ENCODE data around the gene NSD2.

The NSD2 gene

DNA sequence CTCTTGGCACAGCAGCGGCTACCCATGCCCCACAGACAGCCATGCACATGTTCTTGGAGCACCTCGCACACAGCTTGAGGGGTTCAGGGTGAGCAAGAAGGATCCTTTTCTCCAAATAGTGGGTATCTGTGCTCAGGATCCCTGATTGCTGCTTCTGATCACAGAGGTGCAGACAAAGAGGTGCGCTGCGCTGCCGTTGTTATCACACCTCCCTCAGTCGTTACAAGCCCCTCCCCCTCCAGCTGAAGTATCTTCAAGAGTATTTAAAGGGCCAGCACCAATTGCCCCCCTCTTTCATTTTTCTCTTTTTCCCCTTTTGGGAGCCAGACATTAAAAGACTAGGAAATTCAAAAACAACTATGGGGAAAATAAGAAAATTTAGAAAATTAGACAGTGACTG, 93.2 kb downstream of the NSD2 start:
- H3K27me3 ChIP-seq (ENCODE audit: control insufficient read depth, insufficient read depth, low read length), result no peaks in the 10 kb centered on the region
- H3K36me3 ChIP-seq (ENCODE audit: control insufficient read depth, insufficient read depth, low read length), result peaks cover 19% of the 10 kb centered on the region
- no peak overlapping the region for H3K27ac ChIP-seq (ENCODE audit: low read depth, low read length)
- H3K4me1 ChIP-seq (ENCODE audit: control insufficient read depth, insufficient read depth, low read length), result no peaks in the 10 kb centered on the region
- H3K4me3 ChIP-seq (ENCODE audit: low read length), result no peak overlapping the region
- H3K9ac ChIP-seq (ENCODE audit: low read length), result no peak overlapping the region

DNA sequence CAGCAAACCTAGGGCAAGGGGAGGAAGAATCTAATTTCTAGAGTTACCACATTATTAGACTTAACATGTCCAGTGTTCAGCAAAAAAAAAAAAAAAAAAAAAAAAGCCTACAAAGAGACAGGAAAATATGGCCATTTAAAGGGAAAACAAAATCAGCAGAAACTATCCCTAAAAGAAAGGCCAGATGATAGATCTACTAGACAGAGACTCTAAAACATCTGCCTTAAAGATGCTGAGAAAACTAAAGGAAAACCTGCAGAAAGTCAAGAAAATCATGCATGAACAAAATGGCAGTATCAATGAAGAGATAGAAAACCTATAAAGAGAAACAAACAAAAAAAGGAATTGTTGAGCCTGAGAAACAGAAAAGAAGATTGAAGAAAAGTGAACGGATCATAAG, 93.8 kb downstream of the NSD2 start:
- Histone ChIP-seq H3K4me1 (ENCODE audit: control insufficient read depth, insufficient read depth, low read length) (no peaks in the 10 kb centered on the region), H3K36me3 (ENCODE audit: control insufficient read depth, insufficient read depth, low read length) (peaks cover 19% of the 10 kb centered on the region), H3K9ac (ENCODE audit: low read length) (no peak overlapping the region), H3K4me3 (ENCODE audit: low read length) (no peak overlapping the region), H3K27ac (ENCODE audit: low read depth, low read length) (no peak overlapping the region), H3K27me3 (ENCODE audit: control insufficient read depth, insufficient read depth, low read length) (no peaks in the 10 kb centered on the region)

DNA sequence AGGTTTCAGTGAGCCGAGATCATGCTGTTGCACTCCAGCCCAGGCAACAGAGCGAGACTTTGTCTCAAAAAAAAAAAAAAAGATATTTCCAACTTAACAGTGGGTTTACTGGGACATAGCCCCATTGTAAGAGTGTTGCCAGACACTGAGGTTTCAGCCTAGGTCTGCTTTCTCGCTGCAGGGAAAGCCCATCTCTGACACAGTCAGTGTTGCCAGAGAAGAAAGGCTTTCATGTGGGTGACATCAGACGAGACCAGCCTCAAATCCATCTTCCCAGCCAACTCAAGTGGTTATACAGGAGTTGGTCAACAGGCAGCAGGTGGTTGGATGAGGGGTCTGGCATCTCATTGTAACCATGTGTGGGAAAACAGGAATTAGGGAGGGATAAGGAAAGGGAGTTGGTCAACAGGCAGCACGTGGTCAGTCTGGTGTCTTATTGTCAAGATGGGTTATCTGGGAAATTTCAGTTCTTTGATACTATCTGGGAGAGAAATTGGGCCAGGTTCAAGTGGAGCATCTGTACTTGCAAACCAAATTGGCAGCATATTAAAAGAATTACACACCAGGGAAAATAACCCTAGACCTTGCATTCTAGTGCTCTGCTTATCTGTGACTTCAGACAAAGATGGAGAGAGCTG, 96.4 kb downstream of the NSD2 start:
- Histone ChIP-seq H3K4me1 (ENCODE audit: control insufficient read depth, insufficient read depth, low read length) (no peaks in the 10 kb centered on the region), H3K27me3 (ENCODE audit: control insufficient read depth, insufficient read depth, low read length) (no peaks in the 10 kb centered on the region), H3K4me3 (ENCODE audit: low read length) (no peak overlapping the region), H3K9ac (ENCODE audit: low read length) (no peak overlapping the region), H3K27ac (ENCODE audit: low read depth, low read length) (no peak overlapping the region), H3K36me3 (ENCODE audit: control insufficient read depth, insufficient read depth, low read length) (peaks cover 14% of the 10 kb centered on the region)

DNA sequence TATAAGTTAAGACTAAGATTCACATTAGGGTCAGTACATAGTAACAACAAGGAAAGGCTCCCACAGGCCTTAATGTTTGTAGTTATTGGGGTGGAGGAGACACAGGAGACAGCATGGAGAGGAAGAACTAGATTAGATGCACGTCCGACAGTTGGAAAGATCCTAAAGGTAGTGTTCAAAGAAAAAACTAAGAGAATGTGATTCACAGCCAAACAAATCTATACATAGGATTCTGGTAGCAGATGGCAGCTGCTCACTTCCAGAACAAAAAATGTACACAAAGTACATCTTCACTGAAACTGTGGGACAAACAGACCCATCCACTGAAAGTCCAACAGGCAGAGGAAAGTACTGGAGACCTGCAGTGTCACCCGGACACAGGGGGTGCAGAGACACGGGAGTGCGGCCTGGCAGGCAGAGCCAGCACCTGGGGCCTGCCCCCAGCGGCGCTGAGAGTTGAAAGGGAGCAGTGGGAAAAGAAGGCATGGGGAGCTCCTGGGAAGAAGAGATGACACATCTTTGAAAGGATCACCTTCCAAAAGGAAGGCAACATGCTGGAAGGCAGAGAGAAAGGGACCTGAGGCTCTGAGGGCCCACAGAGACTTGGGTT, 97.6 kb downstream of the NSD2 start:
- H3K36me3 ChIP-seq (ENCODE audit: control insufficient read depth, insufficient read depth, low read length), result peaks cover 7% of the 10 kb centered on the region

DNA sequence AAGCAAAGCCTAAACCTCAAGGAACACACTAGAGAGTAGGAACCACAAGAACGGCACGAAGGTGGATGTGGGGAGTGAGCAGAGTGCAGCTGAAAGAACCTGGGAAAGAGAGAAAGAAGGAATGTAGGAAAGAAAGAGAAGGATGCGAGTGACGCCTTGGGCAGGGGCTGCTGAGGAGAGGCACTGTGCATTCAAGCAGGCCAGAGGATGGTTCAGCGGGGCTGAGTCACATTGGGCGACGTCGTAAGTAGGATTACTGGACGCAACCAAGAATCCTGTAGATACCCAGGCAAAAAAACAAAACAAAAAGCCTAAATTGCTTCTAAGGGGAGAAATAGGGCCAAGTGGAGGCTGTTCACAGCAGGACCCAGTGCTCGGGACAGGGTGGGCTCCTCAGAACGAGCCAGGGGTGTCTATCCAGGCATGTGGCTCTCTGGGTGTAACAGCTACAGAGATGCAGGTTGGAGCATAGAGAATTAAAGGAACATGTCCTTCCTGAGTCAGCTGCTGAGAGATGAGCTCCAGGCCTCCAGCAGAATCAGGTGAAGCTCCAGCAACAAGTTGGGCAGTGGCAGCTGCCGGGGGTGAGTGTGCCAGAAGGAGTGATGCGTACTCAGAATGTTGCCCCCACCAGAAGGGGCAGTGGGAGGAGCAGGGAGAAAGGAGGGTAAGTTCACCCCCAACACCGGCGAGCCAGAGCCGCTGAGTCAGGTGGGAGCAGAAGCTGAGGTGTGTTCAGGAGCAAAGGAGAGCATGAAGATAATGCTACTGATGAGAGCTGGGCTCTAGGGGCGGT, 98.9 kb downstream of the NSD2 start:
- Histone ChIP-seq H3K36me3 (ENCODE audit: control insufficient read depth, insufficient read depth, low read length) (peaks cover 7% of the 10 kb centered on the region), H3K9ac (ENCODE audit: low read length) (no peak overlapping the region), H3K4me3 (ENCODE audit: low read length) (no peak overlapping the region), H3K27ac (ENCODE audit: low read depth, low read length) (no peak overlapping the region), H3K4me1 (ENCODE audit: control insufficient read depth, insufficient read depth, low read length) (no peaks in the 10 kb centered on the region), H3K27me3 (ENCODE audit: control insufficient read depth, insufficient read depth, low read length) (no peaks in the 10 kb centered on the region)

More for the DNA sequence above, 97.6 kb downstream of the NSD2 start:
- no peaks in the 10 kb centered on the region for H3K27me3 ChIP-seq (ENCODE audit: control insufficient read depth, insufficient read depth, low read length)
- no peaks in the 10 kb centered on the region for H3K4me1 ChIP-seq (ENCODE audit: control insufficient read depth, insufficient read depth, low read length)
- H3K4me3 ChIP-seq (ENCODE audit: low read length), result no peak overlapping the region
- no peak overlapping the region for H3K9ac ChIP-seq (ENCODE audit: low read length)
- H3K27ac ChIP-seq (ENCODE audit: low read depth, low read length), result no peak overlapping the region

DNA sequence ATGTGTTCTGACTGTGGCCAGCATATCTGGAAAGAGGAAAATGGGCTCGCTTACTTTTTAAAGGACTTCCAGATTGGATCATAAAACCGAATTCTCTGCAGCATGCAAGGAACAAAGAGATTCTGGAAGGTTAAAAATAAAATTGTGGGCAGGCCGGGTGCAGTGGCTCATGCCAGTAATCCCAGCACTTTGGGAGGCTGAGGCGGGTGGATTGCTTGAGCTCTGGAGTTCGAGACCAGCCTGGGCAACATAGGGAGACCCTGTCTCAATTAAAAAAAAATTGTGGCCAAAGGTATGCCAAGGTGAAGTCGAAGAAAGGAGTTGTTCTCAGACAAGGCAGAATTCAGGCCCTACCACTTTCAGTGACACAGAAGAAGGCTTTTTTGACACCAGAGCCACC, 99.7 kb downstream of the NSD2 start:
- H3K36me3 ChIP-seq (ENCODE audit: control insufficient read depth, insufficient read depth, low read length), result peaks cover 14% of the 10 kb centered on the region
- no peaks in the 10 kb centered on the region for H3K4me1 ChIP-seq (ENCODE audit: control insufficient read depth, insufficient read depth, low read length)
- H3K27ac ChIP-seq (ENCODE audit: low read depth, low read length), result no peak overlapping the region
- H3K9ac ChIP-seq (ENCODE audit: low read length), result no peak overlapping the region
- H3K27me3 ChIP-seq (ENCODE audit: control insufficient read depth, insufficient read depth, low read length), result no peaks in the 10 kb centered on the region
- no peak overlapping the region for H3K4me3 ChIP-seq (ENCODE audit: low read length)

DNA sequence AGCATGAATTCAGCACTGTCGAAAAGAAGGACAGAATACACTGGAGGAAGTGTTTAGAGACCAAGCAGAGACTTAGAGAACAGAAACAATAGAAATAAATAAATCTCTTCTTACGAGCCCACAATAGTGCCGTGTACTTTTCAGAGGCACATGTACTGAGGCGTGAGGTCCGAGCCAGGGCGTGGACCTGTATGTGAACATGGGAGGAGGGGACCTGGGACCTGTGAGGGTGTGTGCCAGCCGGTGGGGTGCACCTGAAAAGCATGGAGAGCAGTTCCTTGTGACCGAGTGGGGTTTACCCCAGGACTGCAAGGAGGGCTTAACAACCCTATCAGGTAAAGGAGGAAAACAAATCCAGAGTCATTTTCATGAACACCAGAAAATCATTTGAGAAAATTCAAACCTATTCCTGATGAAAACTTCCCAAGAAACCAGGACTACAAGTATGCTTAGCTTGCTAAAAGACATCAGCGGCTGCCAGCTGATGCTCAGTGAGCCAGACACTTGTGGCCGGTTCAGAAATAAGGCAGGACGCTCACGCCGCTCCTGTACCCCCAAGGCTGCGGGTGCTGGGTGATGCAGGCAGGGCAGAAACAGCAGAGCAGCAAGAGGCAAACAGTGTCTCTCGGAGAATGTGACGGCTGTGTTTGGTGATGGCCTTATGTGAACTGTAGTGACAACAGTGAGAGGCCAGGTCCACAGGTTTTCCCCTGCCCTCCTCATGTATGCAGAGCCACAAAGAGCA, 100.4 kb downstream of the NSD2 start:
- Histone ChIP-seq H3K4me1 (ENCODE audit: control insufficient read depth, insufficient read depth, low read length) (no peaks in the 10 kb centered on the region), H3K27me3 (ENCODE audit: control insufficient read depth, insufficient read depth, low read length) (no peaks in the 10 kb centered on the region), H3K36me3 (ENCODE audit: control insufficient read depth, insufficient read depth, low read length) (peaks cover 20% of the 10 kb centered on the region), H3K9ac (ENCODE audit: low read length) (no peak overlapping the region), H3K27ac (ENCODE audit: low read depth, low read length) (no peak overlapping the region), H3K4me3 (ENCODE audit: low read length) (no peak overlapping the region)

DNA sequence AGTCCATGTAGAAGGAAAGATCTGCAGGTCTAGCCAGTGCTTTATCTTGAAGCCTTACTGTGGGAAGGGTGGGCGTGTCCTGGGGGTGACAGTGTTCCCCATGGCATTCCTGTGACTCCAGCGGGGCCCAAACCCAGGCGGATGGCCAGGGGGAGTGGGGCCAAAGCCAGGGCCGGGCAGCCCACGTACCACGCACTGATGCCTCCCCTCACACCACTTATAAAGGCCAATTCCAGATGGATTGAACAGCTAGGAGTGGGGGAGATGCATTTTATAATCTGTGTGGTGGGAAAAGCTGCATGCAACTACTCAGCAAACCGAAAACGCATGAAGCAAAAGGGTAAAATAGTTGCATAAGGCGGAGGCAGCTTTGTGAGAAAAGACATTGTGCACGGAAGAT, 101.2 kb downstream of the NSD2 start:
- Histone ChIP-seq H3K27me3 (ENCODE audit: control insufficient read depth, insufficient read depth, low read length) (no peaks in the 10 kb centered on the region), H3K4me3 (ENCODE audit: low read length) (no peak overlapping the region), H3K36me3 (ENCODE audit: control insufficient read depth, insufficient read depth, low read length) (peaks cover 24% of the 10 kb centered on the region), H3K4me1 (ENCODE audit: control insufficient read depth, insufficient read depth, low read length) (no peaks in the 10 kb centered on the region), H3K9ac (ENCODE audit: low read length) (no peak overlapping the region), H3K27ac (ENCODE audit: low read depth, low read length) (no peak overlapping the region)

DNA sequence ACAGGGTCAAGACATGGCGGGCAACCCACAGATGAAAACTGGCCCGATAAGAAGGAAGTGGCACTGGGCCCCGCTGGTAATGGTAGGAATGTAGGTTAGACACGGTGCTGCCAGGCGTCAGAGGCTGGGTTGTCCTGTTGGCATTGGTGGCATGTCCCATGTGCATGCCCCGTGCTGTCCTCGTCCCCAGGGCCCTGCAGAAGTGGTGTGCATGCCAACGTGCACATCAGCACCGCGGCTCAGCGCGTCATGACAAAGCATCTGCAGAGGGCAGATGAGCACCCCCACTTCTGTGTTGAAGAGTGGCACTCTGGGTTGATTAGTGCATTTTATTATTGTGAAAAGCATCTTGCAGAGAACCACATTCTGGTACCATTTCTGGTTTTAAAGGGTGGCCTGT, 102.0 kb downstream of the NSD2 start:
- H3K36me3 ChIP-seq (ENCODE audit: control insufficient read depth, insufficient read depth, low read length), result peaks cover 24% of the 10 kb centered on the region

DNA sequence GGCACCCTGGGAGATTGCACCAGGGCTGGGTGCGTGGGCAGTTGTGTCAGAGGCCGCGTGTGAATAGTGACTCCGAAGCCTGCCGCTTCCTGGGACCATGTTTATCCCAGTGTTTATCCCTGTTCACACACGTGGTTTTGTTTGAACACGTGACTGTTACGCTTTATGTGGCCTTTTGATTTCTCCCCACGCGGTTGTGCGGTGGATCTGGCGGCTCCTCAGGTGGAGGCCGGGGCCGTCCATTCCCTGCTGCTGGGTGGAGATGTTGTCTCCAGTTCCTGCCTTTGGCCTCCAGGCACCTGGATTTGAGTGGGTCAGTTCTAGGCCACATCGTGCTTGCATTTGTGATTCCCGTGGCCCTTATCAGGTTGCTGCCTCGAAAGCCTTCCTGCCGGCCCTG, 102.5 kb downstream of the NSD2 start:
- H3K27ac ChIP-seq (ENCODE audit: low read depth, low read length), result no peak overlapping the region
- no peaks in the 10 kb centered on the region for H3K4me1 ChIP-seq (ENCODE audit: control insufficient read depth, insufficient read depth, low read length)
- H3K36me3 ChIP-seq (ENCODE audit: control insufficient read depth, insufficient read depth, low read length), result peaks cover 26% of the 10 kb centered on the region
- H3K27me3 ChIP-seq (ENCODE audit: control insufficient read depth, insufficient read depth, low read length), result no peaks in the 10 kb centered on the region
- no peak overlapping the region for H3K9ac ChIP-seq (ENCODE audit: low read length)
- H3K4me3 ChIP-seq (ENCODE audit: low read length), result no peak overlapping the region

More for the DNA sequence above, 102.0 kb downstream of the NSD2 start:
- Histone ChIP-seq H3K4me1 (ENCODE audit: control insufficient read depth, insufficient read depth, low read length) (no peaks in the 10 kb centered on the region), H3K9ac (ENCODE audit: low read length) (no peak overlapping the region), H3K27ac (ENCODE audit: low read depth, low read length) (no peak overlapping the region), H3K4me3 (ENCODE audit: low read length) (no peak overlapping the region), H3K27me3 (ENCODE audit: control insufficient read depth, insufficient read depth, low read length) (no peaks in the 10 kb centered on the region)

DNA sequence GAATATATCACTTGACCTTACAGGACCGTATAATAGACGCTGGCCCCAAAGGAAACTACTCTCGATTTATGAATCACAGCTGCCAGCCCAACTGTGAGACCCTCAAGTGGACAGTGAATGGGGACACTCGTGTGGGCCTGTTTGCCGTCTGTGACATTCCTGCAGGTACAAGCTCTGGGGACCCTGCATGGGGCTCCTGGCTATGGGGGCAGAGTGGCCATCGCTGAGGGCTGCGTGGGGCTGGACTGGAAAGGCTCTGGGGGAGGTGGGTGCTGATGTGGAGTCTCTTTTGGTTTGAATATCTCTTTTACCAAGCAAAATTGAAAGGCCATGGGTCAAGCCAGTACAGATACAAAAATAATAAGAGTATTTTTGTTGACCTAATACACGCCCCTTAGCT, 103.6 kb downstream of the NSD2 start:
- Histone ChIP-seq H3K4me1 (ENCODE audit: control insufficient read depth, insufficient read depth, low read length) (no peaks in the 10 kb centered on the region), H3K4me3 (ENCODE audit: low read length) (no peak overlapping the region), H3K9ac (ENCODE audit: low read length) (no peak overlapping the region), H3K27me3 (ENCODE audit: control insufficient read depth, insufficient read depth, low read length) (no peaks in the 10 kb centered on the region), H3K27ac (ENCODE audit: low read depth, low read length) (no peak overlapping the region), H3K36me3 (ENCODE audit: control insufficient read depth, insufficient read depth, low read length) (peaks cover 23% of the 10 kb centered on the region)

DNA sequence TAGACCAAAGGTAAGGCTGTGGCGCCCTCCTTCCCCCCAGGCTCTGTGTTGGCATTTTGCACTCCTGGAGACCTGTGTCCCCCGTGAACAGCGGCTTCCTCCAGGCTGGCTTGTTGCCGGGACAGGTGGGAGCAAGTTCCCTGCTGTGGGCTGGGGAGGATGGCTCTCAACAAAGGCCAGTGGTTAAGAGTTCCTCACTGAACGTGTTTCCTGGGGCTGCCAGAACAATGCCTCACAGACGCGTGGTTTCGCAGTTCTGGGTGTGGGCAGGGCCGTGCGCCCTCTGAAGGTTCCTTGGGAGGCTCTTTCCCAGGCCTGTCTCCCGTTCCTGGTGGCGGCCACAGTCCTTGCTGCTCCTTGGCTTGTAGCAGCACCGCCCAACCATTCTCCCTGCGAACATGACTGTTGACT, 104.2 kb downstream of the NSD2 start:
- H3K9ac ChIP-seq (ENCODE audit: low read length), result no peak overlapping the region
- no peak overlapping the region for H3K4me3 ChIP-seq (ENCODE audit: low read length)
- no peaks in the 10 kb centered on the region for H3K27me3 ChIP-seq (ENCODE audit: control insufficient read depth, insufficient read depth, low read length)
- H3K27ac ChIP-seq (ENCODE audit: low read depth, low read length), result no peak overlapping the region
- no peaks in the 10 kb centered on the region for H3K4me1 ChIP-seq (ENCODE audit: control insufficient read depth, insufficient read depth, low read length)
- peaks cover 24% of the 10 kb centered on the region for H3K36me3 ChIP-seq (ENCODE audit: control insufficient read depth, insufficient read depth, low read length)

Data from rectal smooth muscle tissue (tissue), 1 donor.